GM23338 (cell line): ENCODE data around the gene PLEKHJ1. TPM values are rescaled to one million over a fixed set of nuclear protein-coding genes. Genes with fewer than 3 reads are reported as not detected.

Experiments
- ATAC-seq: fragments of 200-7000 bp; cut with Tn5 transposase; 3 replicates; pipeline ENCODE4 v1.9.1; 2020
- DNase-seq: peaks from one replicate; pipeline ENCODE4 v3.0.0-alpha.2; 2015; ENCODE audit warnings: low spot score
- H2AFZ ChIP-seq: fragments of 200-600 bp; sonication (generic); 2 replicates; pipeline ENCODE4 v1.8.0; 2016; ENCODE audit warnings: antibody characterized with exemption, mild to moderate bottlenecking, moderate library complexity
- H3F3A ChIP-seq: fragments of 200-600 bp; sonication (generic); replicated peaks from 2 replicates; pipeline ENCODE4 v1.8.0; 2017; ENCODE audit warnings: antibody characterized with exemption, mixed run types, low read depth
- H3K27ac ChIP-seq: fragments of 200-600 bp; sonication (generic); 2 replicates; pipeline ENCODE4 v1.6.1; 2016; ENCODE audit warnings: low read depth
- H3K27me3 ChIP-seq: fragments of 200-600 bp; sonication (generic); 2 replicates; pipeline ENCODE4 v1.8.0; 2016; ENCODE audit warnings: mild to moderate bottlenecking, mixed run types, moderate library complexity; ENCODE audit not compliant: insufficient read depth
- H3K36me3 ChIP-seq: fragments of 200-600 bp; sonication (generic); 2 replicates; pipeline ENCODE4 v1.8.0; 2016; ENCODE audit warnings: mild to moderate bottlenecking; ENCODE audit not compliant: insufficient read depth
- H3K4me1 ChIP-seq: fragments of 200-600 bp; sonication (generic); 2 replicates; pipeline ENCODE4 v1.8.0; 2016; ENCODE audit warnings: mild to moderate bottlenecking, moderate library complexity; ENCODE audit not compliant: insufficient read depth
- H3K4me2 ChIP-seq: fragments of 200-600 bp; sonication (generic); 2 replicates; pipeline ENCODE4 v1.7.1; 2017; ENCODE audit warnings: mixed run types
- H3K4me3 ChIP-seq: fragments of 200-600 bp; sonication (generic); 2 replicates; pipeline ENCODE4 v1.6.1; 2016; ENCODE audit warnings: mixed run types
- H3K79me2 ChIP-seq: fragments of 200-600 bp; sonication (generic); replicated peaks from 2 replicates; pipeline ENCODE4 v1.8.0; 2017; ENCODE audit warnings: mild to moderate bottlenecking; ENCODE audit not compliant: insufficient read depth
- H3K9me2 ChIP-seq: fragments of 200-600 bp; sonication (generic); 2 replicates; pipeline ENCODE4 v1.8.0; 2017; ENCODE audit not compliant: insufficient read depth
- H4K20me1 ChIP-seq: fragments of 200-600 bp; sonication (generic); replicated peaks from 2 replicates; pipeline ENCODE4 v1.8.0; 2017; ENCODE audit warnings: mild to moderate bottlenecking; ENCODE audit not compliant: insufficient read depth
- H3K27ac Mint-ChIP-seq: 2 replicates; pipeline ENCODE4 v1.8.0; 2020; ENCODE audit warnings: inconsistent platforms, mild to moderate bottlenecking, moderate library complexity, mixed read lengths
- H3K27me3 Mint-ChIP-seq: 3 replicates; pipeline ENCODE4 v1.8.0; 2022; ENCODE audit warnings: low read depth, mild to moderate bottlenecking, moderate library complexity, mixed read lengths, inconsistent platforms; ENCODE audit not compliant: insufficient read depth, poor library complexity
- H3K36me3 Mint-ChIP-seq: 3 replicates; pipeline ENCODE4 v1.8.0; 2021; ENCODE audit warnings: low read depth, mild to moderate bottlenecking, inconsistent platforms, moderate library complexity, mixed read lengths
- H3K4me1 Mint-ChIP-seq: 3 replicates; pipeline ENCODE4 v1.8.0; 2020; ENCODE audit warnings: mild to moderate bottlenecking, inconsistent platforms, mixed read lengths
- H3K4me3 Mint-ChIP-seq: 3 replicates; pipeline ENCODE4 v1.8.0; 2021; ENCODE audit warnings: moderate library complexity, mild to moderate bottlenecking, inconsistent platforms, mixed read lengths
- H3K9me3 Mint-ChIP-seq: 3 replicates; pipeline ENCODE4 v1.8.0; 2020; ENCODE audit warnings: moderate library complexity, mild to moderate bottlenecking, inconsistent platforms, mixed read lengths
- CREB1 ChIP-seq: fragments of 250-450 bp; sonication (Bioruptor Pico); IDR thresholded peaks from 2 replicates; pipeline ENCODE4 v1.5.0; 2020; ENCODE audit warnings: low read depth, mild to moderate bottlenecking, moderate library complexity
- EZH2 ChIP-seq: fragments of 200-600 bp; sonication (generic); IDR thresholded peaks from one replicate; pipeline ENCODE4 v1.8.0; 2017; ENCODE audit warnings: antibody characterized with exemption, mild to moderate bottlenecking, low read depth; ENCODE audit not compliant: unreplicated experiment
- EZH2phosphoT487 ChIP-seq: fragments of 200-600 bp; sonication (generic); IDR thresholded peaks from one replicate; pipeline ENCODE4 v1.8.1; 2018; ENCODE audit warnings: antibody characterized with exemption; ENCODE audit not compliant: unreplicated experiment
- JUNB ChIP-seq: IDR thresholded peaks from one replicate; pipeline ENCODE4 v1.6.1; 2016; ENCODE audit warnings: antibody characterized with exemption; ENCODE audit not compliant: unreplicated experiment
- NANOG ChIP-seq: IDR thresholded peaks from 2 replicates; pipeline ENCODE4 v1.6.1; 2016; ENCODE audit warnings: antibody characterized with exemption, borderline replicate concordance
- POLR2AphosphoS5 ChIP-seq: IDR thresholded peaks from 2 replicates; pipeline ENCODE4 v1.6.1; 2016; ENCODE audit warnings: antibody characterized with exemption, low read depth
- STAT1 ChIP-seq: IDR thresholded peaks from one replicate; pipeline ENCODE4 v1.6.1; 2016; ENCODE audit warnings: antibody characterized with exemption; ENCODE audit not compliant: unreplicated experiment
- ZNF114 ChIP-seq: fragments of 250-450 bp; sonication (Bioruptor Pico); IDR thresholded peaks from 2 replicates; pipeline ENCODE4 v1.5.0; 2020; ENCODE audit warnings: mild to moderate bottlenecking, moderate library complexity
- ZNF331 ChIP-seq: fragments of 250-450 bp; sonication (Bioruptor Pico); IDR thresholded peaks from 2 replicates; pipeline ENCODE4 v1.5.0; 2020; ENCODE audit warnings: low read depth, mild to moderate bottlenecking, moderate library complexity
- polyA plus RNA-seq: library from polyadenylated mRNA; unstranded; fragments of >200 nt; fragmentation: Nextera tagmentation; extraction: Ambion mirVana; gene quantifications from 2 replicates; pipeline ENCODE4 v1.2.1, GENCODE V29; 2016
- total RNA-seq: library from RNA; depleted of rRNA; stranded (reverse); fragments of >200 nt; shearing (Covaris generic); gene quantifications from 2 replicates; pipeline ENCODE4 v1.2.3, GENCODE V29; 2014
- TF ChIP-seq, protein P1 (sequence below): IDR thresholded peaks from 2 replicates; pipeline ENCODE4 v1.6.1; 2016; ENCODE audit warnings: antibody characterized with exemption
- TF ChIP-seq, protein P2 (sequence below): fragments of 250-450 bp; sonication (Bioruptor Pico); IDR thresholded peaks from 2 replicates; pipeline ENCODE4 v1.5.0; 2020; ENCODE audit warnings: mild to moderate bottlenecking, moderate library complexity
- TF ChIP-seq, protein P3 (sequence below), 2 experiments: fragments of 200-600 bp in 1 of 2; sonication (generic) in 1 of 2; conservative IDR thresholded peaks; 2 replicates each; pipeline versions ENCODE4 v1.5.1 to v1.6.1; 2016 to 2017; ENCODE audit warnings: antibody characterized with exemption in 2 of 2, low read depth in 2 of 2, mild to moderate bottlenecking in 2 of 2, moderate library complexity in 1 of 2
- TF ChIP-seq, protein P4 (sequence below): IDR thresholded peaks from one replicate; pipeline ENCODE4 v1.6.1; 2018; ENCODE audit warnings: antibody characterized with exemption; ENCODE audit not compliant: unreplicated experiment

Gene PLEKHJ1
- total and polyA plus RNA-seq, 2 experiments from 2014 or later, result 146 to 210 TPM

GRCh38 chr19:2189880-2190279 is 46.2 kb downstream of the PLEKHJ1 start:
- Mint-ChIP-seq H3K36me3 (peaks cover 52% of the 10 kb centered on the region), H3K27me3 (peaks cover 5% of the 10 kb centered on the region), H3K4me1 (peaks cover 2% of the 10 kb centered on the region; the same call in 1 of the 3 replicates), H3K4me3 (no peak overlapping the region), H3K27ac (no peak overlapping the region), H3K9me3 (no peaks in the 10 kb centered on the region)
- peaks cover 16% of the 10 kb centered on the region for H3K79me2 ChIP-seq
- H3K27me3 ChIP-seq, result no peaks in the 10 kb centered on the region
- H3K9me2 ChIP-seq, result no peaks in the 10 kb centered on the region
- ATAC-seq, result no peak
- H2AFZ ChIP-seq, result no peak overlapping the region
- no peak for DNase-seq
- peaks cover 4% of the 10 kb centered on the region for H4K20me1 ChIP-seq
- H3K4me1 ChIP-seq, result no peaks in the 10 kb centered on the region
- peaks cover 3% of the 10 kb centered on the region; the same call in 1 of the 2 replicates for H3K36me3 ChIP-seq
- TF ChIP-seq, protein P1, sequence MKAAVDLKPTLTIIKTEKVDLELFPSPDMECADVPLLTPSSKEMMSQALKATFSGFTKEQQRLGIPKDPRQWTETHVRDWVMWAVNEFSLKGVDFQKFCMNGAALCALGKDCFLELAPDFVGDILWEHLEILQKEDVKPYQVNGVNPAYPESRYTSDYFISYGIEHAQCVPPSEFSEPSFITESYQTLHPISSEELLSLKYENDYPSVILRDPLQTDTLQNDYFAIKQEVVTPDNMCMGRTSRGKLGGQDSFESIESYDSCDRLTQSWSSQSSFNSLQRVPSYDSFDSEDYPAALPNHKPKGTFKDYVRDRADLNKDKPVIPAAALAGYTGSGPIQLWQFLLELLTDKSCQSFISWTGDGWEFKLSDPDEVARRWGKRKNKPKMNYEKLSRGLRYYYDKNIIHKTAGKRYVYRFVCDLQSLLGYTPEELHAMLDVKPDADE, result no peak
- TF ChIP-seq POLR2AphosphoS5 (no peak), ZNF114 (CRISPR knock-in tag) (no peak), EZH2phosphoT487 (no peak), JUNB (no peak), ZNF331 (no peak), CREB1 (CRISPR knock-in tag) (no peak), EZH2 (no peak), STAT1 (no peak), NANOG (no peak)
- TF ChIP-seq, protein P2, sequence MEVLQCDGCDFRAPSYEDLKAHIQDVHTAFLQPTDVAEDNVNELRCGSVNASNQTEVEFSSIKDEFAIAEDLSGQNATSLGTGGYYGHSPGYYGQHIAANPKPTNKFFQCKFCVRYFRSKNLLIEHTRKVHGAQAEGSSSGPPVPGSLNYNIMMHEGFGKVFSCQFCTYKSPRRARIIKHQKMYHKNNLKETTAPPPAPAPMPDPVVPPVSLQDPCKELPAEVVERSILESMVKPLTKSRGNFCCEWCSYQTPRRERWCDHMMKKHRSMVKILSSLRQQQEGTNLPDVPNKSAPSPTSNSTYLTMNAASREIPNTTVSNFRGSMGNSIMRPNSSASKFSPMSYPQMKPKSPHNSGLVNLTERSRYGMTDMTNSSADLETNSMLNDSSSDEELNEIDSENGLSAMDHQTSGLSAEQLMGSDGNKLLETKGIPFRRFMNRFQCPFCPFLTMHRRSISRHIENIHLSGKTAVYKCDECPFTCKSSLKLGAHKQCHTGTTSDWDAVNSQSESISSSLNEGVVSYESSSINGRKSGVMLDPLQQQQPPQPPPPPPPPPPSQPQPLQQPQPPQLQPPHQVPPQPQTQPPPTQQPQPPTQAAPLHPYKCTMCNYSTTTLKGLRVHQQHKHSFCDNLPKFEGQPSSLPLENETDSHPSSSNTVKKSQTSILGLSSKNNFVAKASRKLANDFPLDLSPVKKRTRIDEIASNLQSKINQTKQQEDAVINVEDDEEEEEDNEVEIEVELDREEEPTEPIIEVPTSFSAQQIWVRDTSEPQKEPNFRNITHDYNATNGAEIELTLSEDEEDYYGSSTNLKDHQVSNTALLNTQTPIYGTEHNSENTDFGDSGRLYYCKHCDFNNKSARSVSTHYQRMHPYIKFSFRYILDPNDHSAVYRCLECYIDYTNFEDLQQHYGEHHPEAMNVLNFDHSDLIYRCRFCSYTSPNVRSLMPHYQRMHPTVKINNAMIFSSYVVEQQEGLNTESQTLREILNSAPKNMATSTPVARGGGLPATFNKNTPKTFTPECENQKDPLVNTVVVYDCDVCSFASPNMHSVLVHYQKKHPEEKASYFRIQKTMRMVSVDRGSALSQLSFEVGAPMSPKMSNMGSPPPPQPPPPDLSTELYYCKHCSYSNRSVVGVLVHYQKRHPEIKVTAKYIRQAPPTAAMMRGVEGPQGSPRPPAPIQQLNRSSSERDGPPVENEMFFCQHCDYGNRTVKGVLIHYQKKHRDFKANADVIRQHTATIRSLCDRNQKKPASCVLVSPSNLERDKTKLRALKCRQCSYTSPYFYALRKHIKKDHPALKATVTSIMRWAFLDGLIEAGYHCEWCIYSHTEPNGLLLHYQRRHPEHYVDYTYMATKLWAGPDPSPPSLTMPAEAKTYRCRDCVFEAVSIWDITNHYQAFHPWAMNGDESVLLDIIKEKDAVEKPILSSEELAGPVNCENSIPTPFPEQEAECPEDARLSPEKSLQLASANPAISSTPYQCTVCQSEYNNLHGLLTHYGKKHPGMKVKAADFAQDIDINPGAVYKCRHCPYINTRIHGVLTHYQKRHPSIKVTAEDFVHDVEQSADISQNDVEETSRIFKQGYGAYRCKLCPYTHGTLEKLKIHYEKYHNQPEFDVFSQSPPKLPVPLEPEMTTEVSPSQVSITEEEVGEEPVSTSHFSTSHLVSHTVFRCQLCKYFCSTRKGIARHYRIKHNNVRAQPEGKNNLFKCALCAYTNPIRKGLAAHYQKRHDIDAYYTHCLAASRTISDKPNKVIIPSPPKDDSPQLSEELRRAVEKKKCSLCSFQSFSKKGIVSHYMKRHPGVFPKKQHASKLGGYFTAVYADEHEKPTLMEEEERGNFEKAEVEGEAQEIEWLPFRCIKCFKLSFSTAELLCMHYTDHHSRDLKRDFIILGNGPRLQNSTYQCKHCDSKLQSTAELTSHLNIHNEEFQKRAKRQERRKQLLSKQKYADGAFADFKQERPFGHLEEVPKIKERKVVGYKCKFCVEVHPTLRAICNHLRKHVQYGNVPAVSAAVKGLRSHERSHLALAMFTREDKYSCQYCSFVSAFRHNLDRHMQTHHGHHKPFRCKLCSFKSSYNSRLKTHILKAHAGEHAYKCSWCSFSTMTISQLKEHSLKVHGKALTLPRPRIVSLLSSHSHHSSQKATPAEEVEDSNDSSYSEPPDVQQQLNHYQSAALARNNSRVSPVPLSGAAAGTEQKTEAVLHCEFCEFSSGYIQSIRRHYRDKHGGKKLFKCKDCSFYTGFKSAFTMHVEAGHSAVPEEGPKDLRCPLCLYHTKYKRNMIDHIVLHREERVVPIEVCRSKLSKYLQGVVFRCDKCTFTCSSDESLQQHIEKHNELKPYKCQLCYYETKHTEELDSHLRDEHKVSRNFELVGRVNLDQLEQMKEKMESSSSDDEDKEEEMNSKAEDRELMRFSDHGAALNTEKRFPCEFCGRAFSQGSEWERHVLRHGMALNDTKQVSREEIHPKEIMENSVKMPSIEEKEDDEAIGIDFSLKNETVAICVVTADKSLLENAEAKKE, result no peak
- TF ChIP-seq, protein P3, sequence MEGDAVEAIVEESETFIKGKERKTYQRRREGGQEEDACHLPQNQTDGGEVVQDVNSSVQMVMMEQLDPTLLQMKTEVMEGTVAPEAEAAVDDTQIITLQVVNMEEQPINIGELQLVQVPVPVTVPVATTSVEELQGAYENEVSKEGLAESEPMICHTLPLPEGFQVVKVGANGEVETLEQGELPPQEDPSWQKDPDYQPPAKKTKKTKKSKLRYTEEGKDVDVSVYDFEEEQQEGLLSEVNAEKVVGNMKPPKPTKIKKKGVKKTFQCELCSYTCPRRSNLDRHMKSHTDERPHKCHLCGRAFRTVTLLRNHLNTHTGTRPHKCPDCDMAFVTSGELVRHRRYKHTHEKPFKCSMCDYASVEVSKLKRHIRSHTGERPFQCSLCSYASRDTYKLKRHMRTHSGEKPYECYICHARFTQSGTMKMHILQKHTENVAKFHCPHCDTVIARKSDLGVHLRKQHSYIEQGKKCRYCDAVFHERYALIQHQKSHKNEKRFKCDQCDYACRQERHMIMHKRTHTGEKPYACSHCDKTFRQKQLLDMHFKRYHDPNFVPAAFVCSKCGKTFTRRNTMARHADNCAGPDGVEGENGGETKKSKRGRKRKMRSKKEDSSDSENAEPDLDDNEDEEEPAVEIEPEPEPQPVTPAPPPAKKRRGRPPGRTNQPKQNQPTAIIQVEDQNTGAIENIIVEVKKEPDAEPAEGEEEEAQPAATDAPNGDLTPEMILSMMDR (conservative IDR thresholded peaks at IDR 0.05; ENCODE audit: low read depth in 2 of 2), result no peak
- TF ChIP-seq, protein P4, sequence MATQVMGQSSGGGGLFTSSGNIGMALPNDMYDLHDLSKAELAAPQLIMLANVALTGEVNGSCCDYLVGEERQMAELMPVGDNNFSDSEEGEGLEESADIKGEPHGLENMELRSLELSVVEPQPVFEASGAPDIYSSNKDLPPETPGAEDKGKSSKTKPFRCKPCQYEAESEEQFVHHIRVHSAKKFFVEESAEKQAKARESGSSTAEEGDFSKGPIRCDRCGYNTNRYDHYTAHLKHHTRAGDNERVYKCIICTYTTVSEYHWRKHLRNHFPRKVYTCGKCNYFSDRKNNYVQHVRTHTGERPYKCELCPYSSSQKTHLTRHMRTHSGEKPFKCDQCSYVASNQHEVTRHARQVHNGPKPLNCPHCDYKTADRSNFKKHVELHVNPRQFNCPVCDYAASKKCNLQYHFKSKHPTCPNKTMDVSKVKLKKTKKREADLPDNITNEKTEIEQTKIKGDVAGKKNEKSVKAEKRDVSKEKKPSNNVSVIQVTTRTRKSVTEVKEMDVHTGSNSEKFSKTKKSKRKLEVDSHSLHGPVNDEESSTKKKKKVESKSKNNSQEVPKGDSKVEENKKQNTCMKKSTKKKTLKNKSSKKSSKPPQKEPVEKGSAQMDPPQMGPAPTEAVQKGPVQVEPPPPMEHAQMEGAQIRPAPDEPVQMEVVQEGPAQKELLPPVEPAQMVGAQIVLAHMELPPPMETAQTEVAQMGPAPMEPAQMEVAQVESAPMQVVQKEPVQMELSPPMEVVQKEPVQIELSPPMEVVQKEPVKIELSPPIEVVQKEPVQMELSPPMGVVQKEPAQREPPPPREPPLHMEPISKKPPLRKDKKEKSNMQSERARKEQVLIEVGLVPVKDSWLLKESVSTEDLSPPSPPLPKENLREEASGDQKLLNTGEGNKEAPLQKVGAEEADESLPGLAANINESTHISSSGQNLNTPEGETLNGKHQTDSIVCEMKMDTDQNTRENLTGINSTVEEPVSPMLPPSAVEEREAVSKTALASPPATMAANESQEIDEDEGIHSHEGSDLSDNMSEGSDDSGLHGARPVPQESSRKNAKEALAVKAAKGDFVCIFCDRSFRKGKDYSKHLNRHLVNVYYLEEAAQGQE, result no peak
- H3K27ac ChIP-seq, result no peak overlapping the region
- 0 out of 2 replicates have a peak, but pooled peaks cover 4% of the 10 kb centered on the region for H3F3A ChIP-seq
- no peak overlapping the region for H3K4me3 ChIP-seq
- H3K4me2 ChIP-seq, result no peak overlapping the region
